Spinal cord (tissue), 10 donors: ENCODE data around the gene SERPINH1. TPM values are rescaled to one million over a fixed set of nuclear protein-coding genes. Genes with fewer than 3 reads are reported as not detected.
A peak's percentile ranks its signal among the peaks of the same experiment; 100 is the strongest.

ENCODE experiments used
- DNase-seq, 6 donors: peaks; one replicate each; pipeline versions ENCODE4 v3.0.0 to v3.0.0-alpha.2; 2013 to 2015; ENCODE audit warnings: low spot score in 6 of 6, low read depth in 4 of 6
- H3K27ac ChIP-seq: one replicate; pipeline ENCODE4 v1.5.1; 2013; ENCODE audit warnings: low read depth, low read length, control low read depth
- H3K27me3 ChIP-seq: one replicate; pipeline ENCODE4 v1.6.1; 2013; ENCODE audit warnings: low read length; ENCODE audit not compliant: control insufficient read depth, insufficient read depth
- H3K36me3 ChIP-seq: one replicate; pipeline ENCODE4 v1.6.1; 2013; ENCODE audit warnings: low read length; ENCODE audit not compliant: control insufficient read depth, insufficient read depth
- H3K4me1 ChIP-seq: one replicate; pipeline ENCODE4 v1.6.1; 2013; ENCODE audit warnings: low read length; ENCODE audit not compliant: control insufficient read depth, insufficient read depth
- H3K4me3 ChIP-seq: one replicate; pipeline ENCODE4 v1.5.1; 2013; ENCODE audit warnings: low read depth, low read length, control low read depth
- H3K9me3 ChIP-seq: one replicate; pipeline ENCODE4 v1.6.1; 2013; ENCODE audit warnings: low read length; ENCODE audit not compliant: control insufficient read depth, insufficient read depth
- WGBS: methylation state at CpG from one replicate; pipeline ENCODE4 v1.1.5; 2013; ENCODE audit warnings: missing lambda C conversion rate; ENCODE audit not compliant: insufficient coverage; 5-methylcytosine and 5-hydroxymethylcytosine counted together
- polyA plus RNA-seq, 2 donors: library from polyadenylated mRNA; unstranded; fragments of 120-200 nt; gene quantifications; one replicate each; pipeline ENCODE4 v1.2.1, GENCODE V29; 2013; ENCODE audit not compliant: insufficient read length in 2 of 2
- total RNA-seq, 2 donors: library from RNA; depleted of rRNA in 1 of 2; stranded (reverse); fragments of 120-200 nt in 1 of 2; fragments of >200 nt in 1 of 2; gene quantifications; one replicate each; pipeline versions ENCODE4 v1.2.3 to v1.2.4, GENCODE V29; 2013 to 2014
- donor health status: healthy.

SERPINH1 gene
- total and polyA plus RNA-seq, 4 donors: 85.1 to 221 (median 148) TPM

- Histone ChIP-seq H3K4me3 (no peak overlapping the region), H3K9me3 (no peaks in the 10 kb centered on the region), H3K27me3 (peaks cover 10% of the 10 kb centered on the region), H3K27ac (peak overlapping the region; percentile 98), H3K4me1 (peaks cover 65% of the 10 kb centered on the region), H3K36me3 (peaks cover 9% of the 10 kb centered on the region)
- no peak for DNase-seq
- 83% methylated on average over 1 of the region's 1 CpG for WGBS
Measured at GRCh38 chr11:75560644-75561043, 1.4 kb upstream of the SERPINH1 start.

GRCh38 chr11:75561426-75562047 is 516 bp upstream of the SERPINH1 start:
- H3K9me3 ChIP-seq: no peaks in the 10 kb centered on the region
- peak overlapping the region; percentile 96 for H3K4me3 ChIP-seq
- peaks cover 65% of the 10 kb centered on the region for H3K4me1 ChIP-seq
- no peak for DNase-seq
- WGBS: 15% methylated on average over 19 of the region's 21 CpGs
- H3K36me3 ChIP-seq: peaks cover 14% of the 10 kb centered on the region
- H3K27ac ChIP-seq: peak overlapping the region; percentile 98
- H3K27me3 ChIP-seq: peaks cover 10% of the 10 kb centered on the region

- peak overlapping the region; percentile 96 for H3K4me3 ChIP-seq
- DNase-seq: peak in 2 of 6 donors; percentile 43 to 56
- H3K4me1 ChIP-seq: peaks cover 57% of the 10 kb centered on the region
- H3K27ac ChIP-seq: peak overlapping the region; percentile 98
- 3% methylated on average over 14 of the region's 16 CpGs for WGBS
- peaks cover 10% of the 10 kb centered on the region for H3K27me3 ChIP-seq
- no peaks in the 10 kb centered on the region for H3K9me3 ChIP-seq
- peaks cover 25% of the 10 kb centered on the region for H3K36me3 ChIP-seq
Measured at GRCh38 chr11:75562836-75563484, 907 bp downstream of the SERPINH1 start.

GRCh38 chr11:75563501-75563977 is 1.5 kb downstream of the SERPINH1 start:
- H3K27me3 ChIP-seq: peaks cover 10% of the 10 kb centered on the region
- H3K27ac ChIP-seq: peak overlapping the region; percentile 98
- peak overlapping the region; percentile 96 for H3K4me3 ChIP-seq
- peaks cover 51% of the 10 kb centered on the region for H3K4me1 ChIP-seq
- peaks cover 30% of the 10 kb centered on the region for H3K36me3 ChIP-seq
- 36% methylated on average over 5 of the region's 5 CpGs for WGBS
- no peak for DNase-seq
- H3K9me3 ChIP-seq: no peaks in the 10 kb centered on the region

- peaks cover 35% of the 10 kb centered on the region for H3K36me3 ChIP-seq
- DNase-seq: peak in 2 of 6 donors; percentile 32 to 49
- no peaks in the 10 kb centered on the region for H3K9me3 ChIP-seq
- peaks cover 46% of the 10 kb centered on the region for H3K4me1 ChIP-seq
- peak overlapping the region; percentile 98 for H3K27ac ChIP-seq
- peak overlapping the region; percentile 96 for H3K4me3 ChIP-seq
- 54% methylated on average over 9 of the region's 9 CpGs for WGBS
- peaks cover 10% of the 10 kb centered on the region for H3K27me3 ChIP-seq
Measured at GRCh38 chr11:75563978-75564552, 2.0 kb downstream of the SERPINH1 start.

- peaks cover 38% of the 10 kb centered on the region for H3K36me3 ChIP-seq
- 65% methylated on average over 4 of the region's 5 CpGs for WGBS
- no peak for DNase-seq
- no peak overlapping the region for H3K4me3 ChIP-seq
- H3K27ac ChIP-seq: no peak overlapping the region
- peaks cover 37% of the 10 kb centered on the region for H3K4me1 ChIP-seq
- H3K27me3 ChIP-seq: peaks cover 10% of the 10 kb centered on the region
- H3K9me3 ChIP-seq: no peaks in the 10 kb centered on the region
Measured at GRCh38 chr11:75565221-75565814, 3.3 kb downstream of the SERPINH1 start.

GRCh38 chr11:75565916-75566762 is 4.1 kb downstream of the SERPINH1 start:
- Histone ChIP-seq H3K4me3 (no peak overlapping the region), H3K36me3 (peaks cover 43% of the 10 kb centered on the region), H3K9me3 (no peaks in the 10 kb centered on the region), H3K27me3 (peaks cover 10% of the 10 kb centered on the region), H3K4me1 (peaks cover 37% of the 10 kb centered on the region), H3K27ac (no peak overlapping the region)
- DNase-seq: no peak
- 94% methylated on average over 42 of the region's 43 CpGs for WGBS

GRCh38 chr11:75566763-75567279 is 4.8 kb downstream of the SERPINH1 start:
- H3K36me3 ChIP-seq: peaks cover 48% of the 10 kb centered on the region
- no peak overlapping the region for H3K27ac ChIP-seq
- no peak overlapping the region for H3K4me3 ChIP-seq
- no peaks in the 10 kb centered on the region for H3K9me3 ChIP-seq
- H3K4me1 ChIP-seq: peaks cover 31% of the 10 kb centered on the region
- 96% methylated on average over 25 of the region's 34 CpGs for WGBS
- DNase-seq: no peak
- peaks cover 8% of the 10 kb centered on the region for H3K27me3 ChIP-seq

GRCh38 chr11:75567971-75568370 is 5.9 kb downstream of the SERPINH1 start:
- H3K36me3 ChIP-seq: peaks cover 57% of the 10 kb centered on the region
- no peak overlapping the region for H3K4me3 ChIP-seq
- 96% methylated on average over 6 of the region's 6 CpGs for WGBS
- no peak overlapping the region for H3K27ac ChIP-seq
- no peaks in the 10 kb centered on the region for H3K27me3 ChIP-seq
- H3K9me3 ChIP-seq: no peaks in the 10 kb centered on the region
- peaks cover 20% of the 10 kb centered on the region for H3K4me1 ChIP-seq
- no peak for DNase-seq
